Glutamatergic neuron (in vitro differentiated cells): ENCODE data around the gene TMUB2. TPM values are rescaled to one million over a fixed set of nuclear protein-coding genes. Genes with fewer than 3 reads are reported as not detected.

Source experiments
- DNase-seq: peaks from one replicate; pipeline ENCODE4 v3.0.0; 2022
- H3K27ac Mint-ChIP-seq: one replicate; pipeline ENCODE4 v1.8.0; 2020; ENCODE audit warnings: mild to moderate bottlenecking, mixed read lengths, inconsistent platforms; ENCODE audit not compliant: unreplicated experiment
- H3K27me3 Mint-ChIP-seq: one replicate; pipeline ENCODE4 v1.8.0; 2020; ENCODE audit warnings: mild to moderate bottlenecking, moderate library complexity, mixed read lengths, inconsistent platforms; ENCODE audit not compliant: unreplicated experiment
- H3K36me3 Mint-ChIP-seq: one replicate; pipeline ENCODE4 v1.8.0; 2020; ENCODE audit warnings: mild to moderate bottlenecking, mixed read lengths, inconsistent platforms; ENCODE audit not compliant: unreplicated experiment
- H3K4me1 Mint-ChIP-seq: one replicate; pipeline ENCODE4 v1.8.0; 2020; ENCODE audit warnings: mild to moderate bottlenecking, low read depth, mixed read lengths, inconsistent platforms; ENCODE audit not compliant: unreplicated experiment
- H3K4me3 Mint-ChIP-seq: one replicate; pipeline ENCODE4 v1.8.0; 2020; ENCODE audit warnings: mild to moderate bottlenecking, mixed read lengths, inconsistent platforms; ENCODE audit not compliant: unreplicated experiment
- H3K9me3 Mint-ChIP-seq: one replicate; pipeline ENCODE4 v1.8.0; 2020; ENCODE audit warnings: mild to moderate bottlenecking, moderate library complexity, mixed read lengths, inconsistent platforms; ENCODE audit not compliant: unreplicated experiment
- CTCF ChIP-seq: fragments of 200-600 bp; sonication (generic); IDR thresholded peaks from one replicate; pipeline ENCODE4 v1.5.0; 2021; ENCODE audit not compliant: partially characterized antibody, unreplicated experiment
- total RNA-seq: library from RNA; stranded (reverse); fragmentation: NEBNext Ultra II Directional; extraction: Animal tissue kit (Norgen Biotek cat#: 25700); gene quantifications from one replicate; pipeline ENCODE4 v1.2.1, GENCODE V29; 2021; ENCODE audit not compliant: unreplicated experiment

Gene TMUB2
- total RNA-seq, 1 donor from 2014 or later, result 52.1 TPM

- H3K36me3 Mint-ChIP-seq, result no peaks in the 10 kb centered on the region
- peak overlapping the region; percentile 38 for H3K4me3 Mint-ChIP-seq
- peaks cover 7% of the 10 kb centered on the region for H3K9me3 Mint-ChIP-seq
- peaks cover 14% of the 10 kb centered on the region for H3K27me3 Mint-ChIP-seq
- TF ChIP-seq CTCF, result no peak
- no peak for DNase-seq
- peaks cover 15% of the 10 kb centered on the region for H3K4me1 Mint-ChIP-seq
- no peak overlapping the region for H3K27ac Mint-ChIP-seq
Observed at GRCh38 chr17:44211281-44212265, 24.8 kb downstream of the TMUB2 start.

- peak; percentile 43 for DNase-seq
- H3K27me3 Mint-ChIP-seq, result peaks cover 17% of the 10 kb centered on the region
- TF ChIP-seq CTCF, result no peak
- H3K36me3 Mint-ChIP-seq, result no peaks in the 10 kb centered on the region
- peaks cover 20% of the 10 kb centered on the region for H3K4me1 Mint-ChIP-seq
- peak overlapping the region; percentile 59 for H3K27ac Mint-ChIP-seq
- H3K4me3 Mint-ChIP-seq, result peak overlapping the region; percentile 64
- peaks cover 12% of the 10 kb centered on the region for H3K9me3 Mint-ChIP-seq
Observed at GRCh38 chr17:44212507-44213402, 26.0 kb downstream of the TMUB2 start.

- Mint-ChIP-seq H3K4me3 (peak overlapping the region; percentile 16), H3K9me3 (peaks cover 12% of the 10 kb centered on the region), H3K36me3 (no peaks in the 10 kb centered on the region)
Observed at GRCh38 chr17:44213403-44214229, 26.8 kb downstream of the TMUB2 start.

DNA sequence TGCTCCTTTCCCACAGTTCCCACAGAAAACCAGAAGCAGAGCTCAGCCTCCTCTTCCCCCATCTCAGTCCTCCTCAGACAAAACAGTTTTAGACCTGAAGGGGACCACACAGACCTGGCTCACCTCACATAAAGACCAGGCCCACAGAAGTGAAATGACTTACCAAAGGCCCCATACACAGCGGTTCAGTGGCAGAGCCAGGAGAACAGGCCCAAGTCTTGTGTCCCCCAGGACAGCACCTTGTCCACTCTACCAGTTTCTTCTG is 27.4 kb downstream of the TMUB2 start:
- peaks cover 12% of the 10 kb centered on the region for H3K9me3 Mint-ChIP-seq
- peak overlapping the region; percentile 81 for H3K27ac Mint-ChIP-seq
- H3K4me1 Mint-ChIP-seq, result peaks cover 21% of the 10 kb centered on the region
- H3K36me3 Mint-ChIP-seq, result no peaks in the 10 kb centered on the region
- TF ChIP-seq CTCF, result no peak
- DNase-seq, result no peak
- H3K4me3 Mint-ChIP-seq, result peak overlapping the region; percentile 16
- H3K27me3 Mint-ChIP-seq, result peaks cover 13% of the 10 kb centered on the region

More at GRCh38 chr17:44213403-44214229, 26.8 kb downstream of the TMUB2 start:
- Mint-ChIP-seq H3K27me3 (peaks cover 14% of the 10 kb centered on the region), H3K27ac (peak overlapping the region; percentile 81), H3K4me1 (peaks cover 21% of the 10 kb centered on the region)
- no peak for TF ChIP-seq CTCF
- DNase-seq, result no peak
